GM18951 (cell line): ENCODE measurements around the gene CNOT3.

Source experiments
- POLR2A ChIP-seq: IDR thresholded peaks from 4 replicates; pipeline ENCODE4 v1.6.1; 2011; ENCODE audit warnings: mild to moderate bottlenecking; ENCODE audit not compliant: insufficient read length, insufficient read depth; ENCODE audit errors: extremely low read depth
- in situ Hi-C: fragments of 300-500 bp; cut with MboI; formaldehyde crosslinking; loops from one replicate; pipeline ENCODE4 v1.12.0; 2022; ENCODE audit warnings: low sequenced_read_pairs, mixed read lengths, inconsistent platforms; ENCODE audit not compliant: unreplicated experiment

The CNOT3 gene

GRCh38 chr19:54128796-54129616 is 8.6 kb upstream of the CNOT3 start:
- TF ChIP-seq POLR2A: no peak
- in situ Hi-C loops: no loop called here

- no peak for TF ChIP-seq POLR2A
- in situ Hi-C loops: no loop called here
These were observed 8.0 kb upstream of the CNOT3 start for GRCh38 chr19:54129617-54129996.

- no peak for TF ChIP-seq POLR2A
- in situ Hi-C loops: no loop called here
These were observed 4.1 kb upstream of the CNOT3 start for GRCh38 chr19:54133312-54133956.

- no peak for TF ChIP-seq POLR2A
- in situ Hi-C loops: no loop called here
These were observed 3.5 kb upstream of the CNOT3 start for GRCh38 chr19:54133957-54134590.

GRCh38 chr19:54136086-54136863 is 1.3 kb upstream of the CNOT3 start:
- in situ Hi-C loops: no loop called here
- TF ChIP-seq POLR2A: no peak

- in situ Hi-C loops: no loop called here
- peak; percentile 85 for TF ChIP-seq POLR2A
These were observed 481 bp upstream of the CNOT3 start for GRCh38 chr19:54136864-54137698.

- no peak for TF ChIP-seq POLR2A
- in situ Hi-C loops: no loop called here
These were observed 1.1 kb downstream of the CNOT3 start for GRCh38 chr19:54138489-54139256.

- no peak for TF ChIP-seq POLR2A
- in situ Hi-C loops: no loop called here
These were observed 3.8 kb downstream of the CNOT3 start for GRCh38 chr19:54141356-54141755.

GRCh38 chr19:54142166-54142780 is 4.7 kb downstream of the CNOT3 start:
- in situ Hi-C loops: no loop called here
- TF ChIP-seq POLR2A: no peak

GRCh38 chr19:54145541-54146158 is 8.1 kb downstream of the CNOT3 start:
- in situ Hi-C loops: no loop called here
- no peak for TF ChIP-seq POLR2A

GRCh38 chr19:54147676-54148075 is 10.1 kb downstream of the CNOT3 start:
- no peak for TF ChIP-seq POLR2A
- in situ Hi-C loops: no loop called here
